Activated T-helper 1 cell treated with Interleukin-2 at 50 U/mL for 16 hours (primary cell): ENCODE results near the gene SAMD14.

ENCODE experiments used
- DNase-seq: peaks from one replicate; pipeline ENCODE4 v3.0.0-alpha.2; 2020; ENCODE audit warnings: low read depth

SAMD14 gene

DNA sequence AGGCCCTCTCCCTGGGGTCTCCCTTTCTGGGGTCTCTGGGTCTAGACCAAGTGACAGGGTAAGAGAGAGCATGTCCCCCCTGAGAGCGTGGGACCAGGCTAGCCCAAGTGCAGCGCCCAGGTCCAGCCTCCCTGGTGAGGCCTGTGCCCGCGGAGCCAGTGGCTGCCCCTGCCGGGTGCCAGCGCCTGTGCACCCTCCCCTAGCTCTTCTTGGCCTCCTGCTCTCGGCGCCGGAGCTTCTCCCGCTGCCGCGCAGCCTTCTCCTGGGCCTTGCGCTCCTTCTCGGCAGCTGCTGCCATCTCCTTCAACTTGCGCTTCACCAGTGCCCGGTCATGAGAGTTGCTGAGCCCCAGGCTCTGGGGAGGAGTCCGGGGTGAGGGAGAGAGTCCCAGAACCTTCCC is 17.3 kb downstream of the SAMD14 start:
- DNase-seq, result no peak

DNA sequence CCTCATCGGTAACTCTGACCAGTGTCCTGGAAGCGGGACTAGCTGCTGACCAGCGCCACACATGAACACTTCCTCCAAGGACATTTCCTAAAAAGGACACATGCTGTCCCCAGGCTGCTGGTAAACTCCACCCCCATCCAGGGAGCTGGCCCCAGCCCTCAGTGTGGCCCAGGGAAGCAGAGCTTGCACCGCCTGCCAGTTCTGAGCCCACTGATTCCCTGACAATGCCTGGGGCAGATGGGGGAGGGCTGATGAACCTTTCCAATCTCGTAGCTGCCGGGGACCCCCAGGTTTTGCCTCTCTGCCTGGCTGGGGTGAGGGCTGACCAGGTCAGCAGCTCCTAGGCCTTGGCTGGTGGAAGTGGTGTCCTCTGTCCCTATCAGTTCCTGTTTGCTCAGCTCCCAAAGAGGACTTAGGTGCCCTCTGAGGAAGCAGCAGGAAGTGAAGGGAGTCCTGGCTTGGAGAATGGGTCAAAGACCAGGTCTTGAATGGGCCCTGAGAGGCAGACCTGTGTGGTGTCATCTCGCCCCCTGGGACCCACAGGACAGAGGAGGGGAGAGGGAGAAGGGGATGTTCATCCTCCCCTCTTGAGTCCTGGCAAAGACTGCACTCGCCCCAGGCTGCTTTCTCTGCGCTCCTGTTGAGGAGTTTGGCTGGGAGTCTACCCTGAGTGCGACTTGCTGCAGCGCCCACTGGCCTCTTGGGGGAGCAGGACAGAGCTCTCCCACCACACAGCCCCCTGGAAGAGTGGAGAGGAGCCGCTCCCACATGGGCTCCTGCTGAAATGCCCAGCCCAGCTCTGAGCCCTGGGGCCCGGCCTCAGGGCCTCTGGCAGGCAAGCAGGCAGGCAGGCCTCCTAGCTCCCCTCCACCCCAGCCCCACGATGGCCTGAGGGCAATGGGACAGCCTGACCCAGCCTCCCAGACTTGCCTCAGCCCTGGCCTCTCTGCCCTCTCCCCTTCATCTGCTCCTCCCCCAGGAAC is 18.0 kb downstream of the SAMD14 start:
- DNase-seq, result no peak

DNA sequence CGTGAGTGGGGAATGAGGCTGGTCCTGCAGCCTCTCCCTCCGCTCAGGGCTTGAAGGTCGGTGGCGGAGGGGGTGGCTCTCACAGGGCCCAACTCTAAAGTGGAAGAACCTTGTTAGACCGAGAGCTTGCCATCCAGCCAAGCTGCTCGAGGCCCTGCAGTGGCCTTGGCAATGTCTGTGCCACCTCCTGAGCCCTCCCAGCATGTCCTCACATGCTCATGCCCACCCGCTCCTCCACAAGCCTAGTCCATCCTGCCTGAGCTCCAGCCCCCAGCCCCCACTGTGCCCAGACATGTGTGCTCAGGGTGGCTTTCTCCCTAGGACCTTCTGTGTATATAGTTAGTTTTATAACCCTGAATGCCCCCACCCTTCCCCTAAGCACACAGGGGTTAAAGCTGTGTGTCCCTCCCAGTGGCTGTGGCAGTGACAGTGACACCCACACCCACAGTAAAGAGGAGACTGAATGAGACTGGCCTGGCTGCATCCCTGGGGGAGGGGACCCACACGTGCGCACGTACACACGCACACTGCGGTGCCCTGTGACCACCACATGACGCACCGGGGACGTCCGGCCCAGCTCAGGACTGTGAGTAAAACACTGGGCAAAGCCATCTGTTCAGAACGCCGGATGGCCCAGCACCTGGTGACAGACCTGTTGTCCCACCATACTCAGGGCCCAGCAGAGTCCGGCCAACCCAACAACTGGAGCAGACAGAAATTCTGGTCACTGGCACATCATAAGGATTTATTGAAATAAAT is 19.2 kb downstream of the SAMD14 start:
- no peak for DNase-seq

DNA sequence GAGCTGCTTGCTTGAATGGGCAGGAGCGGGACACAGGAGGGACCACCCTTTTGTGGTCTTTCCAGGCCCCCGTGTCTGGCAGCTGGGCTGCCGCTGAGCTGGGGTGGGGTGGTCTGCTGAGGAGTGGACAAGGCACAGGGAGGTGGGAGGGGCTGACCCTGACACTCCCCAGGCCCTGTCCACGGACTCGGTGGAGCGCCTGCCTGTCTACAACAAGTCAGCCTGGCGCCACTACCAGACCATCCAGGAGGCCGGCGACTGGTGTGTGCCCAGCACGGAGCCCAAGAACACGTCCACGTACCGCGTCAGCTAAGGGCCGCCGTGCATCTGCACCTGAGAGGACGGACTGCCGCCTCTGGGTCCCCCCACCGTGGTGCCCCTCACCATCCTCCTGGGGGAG is 20.2 kb downstream of the SAMD14 start:
- DNase-seq, result no peak

DNA sequence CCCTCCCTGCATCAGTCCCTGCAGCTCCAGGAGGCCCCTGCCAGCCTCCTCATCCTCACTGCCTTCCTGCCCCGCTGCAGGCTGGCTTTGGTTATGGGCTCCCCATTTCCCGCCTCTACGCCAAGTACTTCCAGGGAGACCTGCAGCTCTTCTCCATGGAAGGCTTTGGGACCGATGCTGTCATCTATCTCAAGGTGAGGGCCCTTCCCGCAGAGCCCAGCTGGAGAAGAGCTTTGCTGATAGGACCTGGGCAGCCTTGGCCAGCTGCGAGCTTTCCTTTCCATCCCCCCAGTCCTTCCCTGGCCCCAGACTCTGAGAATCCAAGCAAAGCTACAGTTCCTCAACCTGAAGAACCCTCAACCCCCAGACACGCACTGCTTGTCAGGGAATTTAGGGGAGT is 20.8 kb downstream of the SAMD14 start:
- DNase-seq, result no peak

DNA sequence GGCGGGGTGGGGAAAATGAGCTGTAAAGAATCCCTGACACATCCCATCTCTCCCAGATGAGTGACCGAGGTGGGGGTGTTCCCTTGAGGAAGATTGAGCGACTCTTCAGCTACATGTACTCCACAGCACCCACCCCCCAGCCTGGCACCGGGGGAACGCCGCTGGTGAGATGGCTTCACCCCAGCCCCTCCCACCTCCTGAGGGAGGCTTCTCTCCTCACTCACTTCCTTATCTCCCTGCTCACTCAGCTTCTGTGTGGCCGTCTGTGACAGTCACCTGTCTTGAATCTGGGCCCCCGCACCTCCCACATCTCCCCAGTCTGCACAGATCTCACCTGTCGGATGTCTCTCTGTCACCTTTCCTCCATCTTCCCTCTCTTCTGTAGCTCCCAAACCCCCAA is 21.4 kb downstream of the SAMD14 start:
- DNase-seq, result no peak

DNA sequence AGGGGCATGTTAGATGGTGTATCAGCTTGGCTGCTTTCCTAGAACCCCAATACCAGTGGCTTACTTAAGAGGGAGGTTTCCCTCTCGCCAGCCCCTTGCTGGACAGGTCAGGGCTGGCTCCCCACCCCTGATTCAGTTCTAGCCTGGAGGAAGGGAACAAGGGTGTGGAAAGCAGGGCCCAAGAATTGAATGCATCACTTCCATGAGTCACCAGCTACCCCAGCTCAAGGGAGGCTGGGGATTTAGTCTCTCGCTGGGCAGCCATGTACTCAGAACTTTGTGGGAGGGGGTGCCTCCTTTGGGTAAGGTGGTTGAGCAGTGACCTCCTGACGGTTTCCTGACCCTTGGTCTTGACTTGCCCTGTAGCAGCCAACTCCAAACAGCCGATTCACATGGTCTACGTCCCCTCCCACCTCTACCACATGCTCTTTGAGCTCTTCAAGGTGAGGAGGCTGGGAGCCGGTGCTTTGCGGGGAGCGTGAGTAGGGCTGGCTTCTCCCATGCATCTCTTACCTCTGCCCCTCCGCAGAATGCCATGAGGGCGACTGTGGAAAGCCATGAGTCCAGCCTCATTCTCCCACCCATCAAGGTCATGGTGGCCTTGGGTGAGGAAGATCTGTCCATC is 22.1 kb downstream of the SAMD14 start:
- no peak for DNase-seq

DNA sequence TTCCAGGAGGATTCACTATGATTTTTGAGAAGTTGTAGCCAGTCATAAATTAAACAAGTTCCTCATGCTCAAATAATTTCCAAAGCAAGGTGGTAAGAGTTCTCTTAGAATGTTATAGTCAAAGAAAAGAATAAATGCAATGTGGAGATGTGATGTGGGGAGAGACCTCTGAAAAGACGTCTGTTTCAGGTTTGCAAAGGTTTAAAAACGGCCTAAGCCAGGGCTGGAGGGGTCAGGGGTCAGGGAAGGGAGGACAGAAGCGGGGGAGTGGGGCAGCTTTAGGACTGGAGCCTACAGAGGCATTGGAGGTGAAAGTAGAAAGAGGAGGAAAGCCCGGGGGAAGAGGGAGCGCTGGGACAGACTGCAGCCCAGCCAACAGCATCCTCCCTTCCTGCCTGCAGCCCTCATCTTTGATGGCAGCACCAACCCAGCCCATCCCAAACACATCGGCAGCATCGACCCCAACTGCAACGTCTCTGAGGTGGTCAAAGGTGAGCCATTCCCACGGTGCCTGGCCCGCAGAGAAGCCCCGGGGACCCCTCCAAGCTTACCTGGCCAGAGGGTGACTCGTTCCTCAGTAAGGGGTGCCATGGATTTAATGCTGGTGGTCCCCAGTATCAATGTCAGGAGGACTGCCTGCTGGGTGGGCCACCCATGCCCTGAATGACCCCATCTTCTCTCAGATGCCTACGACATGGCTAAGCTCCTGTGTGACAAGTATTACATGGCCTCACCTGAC is 23.4 kb downstream of the SAMD14 start:
- no peak for DNase-seq

DNA sequence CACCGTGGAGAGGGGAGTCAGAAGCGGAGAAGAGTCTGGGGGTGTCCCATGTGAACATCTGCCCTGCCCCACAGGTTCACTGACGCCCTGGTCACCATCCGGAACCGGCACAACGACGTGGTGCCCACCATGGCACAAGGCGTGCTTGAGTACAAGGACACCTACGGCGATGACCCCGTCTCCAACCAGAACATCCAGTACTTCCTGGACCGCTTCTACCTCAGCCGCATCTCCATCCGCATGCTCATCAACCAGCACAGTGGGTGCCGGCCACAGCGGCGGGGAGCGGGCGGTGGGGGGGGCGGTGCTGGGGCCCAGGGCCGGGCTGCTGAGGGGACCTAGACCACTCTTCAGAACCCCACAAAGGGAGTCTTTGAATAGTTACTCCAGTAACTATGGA is 24.1 kb downstream of the SAMD14 start:
- no peak for DNase-seq

DNA sequence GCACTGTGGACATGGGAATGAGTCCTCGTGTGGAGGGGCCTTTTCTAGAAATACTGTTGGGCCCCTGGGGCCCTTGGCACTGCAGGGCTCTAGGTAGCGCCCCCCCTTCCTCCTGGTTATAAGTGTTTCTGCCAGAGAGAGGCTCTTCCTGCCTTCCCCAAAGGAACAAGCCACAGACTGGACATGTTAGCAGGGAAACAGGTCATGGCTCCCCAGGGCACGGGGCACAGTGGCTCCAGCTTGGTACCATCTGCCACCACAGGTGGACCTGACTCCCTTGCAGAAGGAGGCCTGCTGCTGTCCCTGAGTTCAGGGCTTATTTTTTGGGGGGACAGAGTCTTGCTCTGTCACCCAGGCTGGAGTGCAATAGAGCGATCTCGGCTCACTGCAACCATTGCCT is 26.0 kb downstream of the SAMD14 start:
- DNase-seq, result no peak

DNA sequence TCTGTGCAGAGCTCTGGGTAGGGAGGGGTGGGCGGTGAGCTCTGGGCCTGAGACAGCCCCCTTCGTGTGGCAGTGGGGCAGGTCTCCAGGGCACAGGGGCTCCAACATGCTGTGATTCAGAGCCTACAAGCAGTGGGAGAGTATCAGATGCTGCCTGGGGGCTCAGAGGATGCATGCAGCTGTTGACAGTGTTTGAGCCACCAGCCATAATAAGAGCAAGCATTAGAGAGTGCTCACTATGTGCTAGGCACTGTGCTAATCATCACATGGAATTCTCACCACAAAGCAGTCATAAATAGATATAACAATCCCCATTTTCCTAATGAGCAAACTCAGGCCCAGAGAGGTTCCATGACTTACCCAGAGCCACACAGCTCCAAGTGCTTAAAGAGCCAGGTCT is 26.7 kb downstream of the SAMD14 start:
- DNase-seq, result no peak

DNA sequence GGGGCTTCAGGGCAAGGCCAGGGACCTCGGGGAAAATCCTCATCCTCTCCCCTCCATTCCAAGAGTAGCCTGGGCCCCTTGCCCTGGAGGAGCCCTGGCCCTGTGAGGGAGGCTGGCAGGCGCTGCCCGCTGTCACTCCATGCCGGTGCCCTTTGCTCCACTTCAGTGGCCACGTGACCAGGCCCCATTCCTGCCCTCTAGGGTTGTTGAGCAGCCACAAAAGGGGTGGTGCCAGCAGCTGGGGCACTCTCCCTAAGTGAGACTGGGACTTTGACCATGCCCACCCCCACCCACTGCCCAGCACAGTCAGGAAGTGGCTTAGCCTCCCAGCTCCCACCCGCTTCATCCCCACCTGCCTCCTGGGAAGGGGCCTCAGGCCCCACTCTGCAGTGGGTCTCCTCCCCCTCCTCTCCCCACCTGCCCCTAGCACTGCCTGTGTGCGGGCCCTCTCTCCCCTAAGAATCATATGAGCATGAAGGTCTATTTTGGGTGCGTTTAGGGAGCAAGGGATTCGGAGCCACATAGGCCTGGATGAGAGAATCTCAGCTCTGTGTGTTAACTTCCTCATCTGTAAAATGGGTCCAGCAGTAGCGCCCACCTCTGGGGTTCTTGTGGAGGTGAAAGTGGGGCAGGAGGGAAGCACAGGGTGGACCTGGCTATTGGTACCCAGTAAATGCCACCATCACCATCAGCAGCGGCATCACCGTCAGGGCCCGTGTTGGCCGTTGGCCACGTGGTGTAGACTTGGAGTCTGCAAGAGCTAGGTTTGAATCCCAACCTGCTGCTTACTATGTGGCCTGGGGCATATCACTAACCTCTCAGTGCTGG is 27.6 kb downstream of the SAMD14 start:
- no peak for DNase-seq

DNA sequence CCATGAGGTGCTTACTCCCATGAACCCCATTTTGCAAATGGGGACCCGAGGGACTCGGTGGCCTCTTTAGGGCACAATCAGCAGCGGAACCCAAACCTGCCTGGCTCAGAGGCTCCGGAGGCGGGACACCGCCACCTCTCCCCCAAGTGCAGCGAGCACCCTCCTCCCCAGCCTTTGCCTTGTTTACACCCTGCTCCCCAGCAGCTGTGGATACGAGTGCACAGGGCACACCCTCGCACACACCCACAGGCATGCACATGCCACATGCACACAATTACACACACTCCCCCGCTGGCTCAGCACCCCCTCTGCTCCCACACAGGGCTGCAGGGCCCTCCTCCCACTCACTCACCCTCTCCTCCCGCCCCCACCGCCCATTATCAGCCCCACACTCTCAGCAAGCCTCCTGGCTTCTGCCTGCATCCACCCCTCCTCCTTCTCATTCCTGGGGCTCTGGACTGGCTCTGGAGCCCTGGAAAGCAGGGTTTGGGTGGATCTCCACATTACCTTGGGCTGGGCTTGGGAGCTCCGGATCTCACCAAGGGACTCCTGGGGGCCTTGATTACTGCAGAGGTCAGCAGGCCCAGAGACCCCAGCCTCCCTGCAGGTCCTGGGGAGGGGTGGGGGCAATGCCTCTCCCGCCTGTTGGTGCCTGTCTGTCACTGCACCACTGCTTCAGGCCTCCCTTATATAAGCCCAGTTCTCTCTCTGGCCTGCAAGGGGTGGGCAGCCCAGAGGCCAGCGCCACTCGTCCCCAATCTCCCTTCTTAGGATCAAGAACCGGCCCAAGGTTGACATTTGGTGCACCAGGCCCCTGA is 28.4 kb downstream of the SAMD14 start:
- no peak for DNase-seq

DNA sequence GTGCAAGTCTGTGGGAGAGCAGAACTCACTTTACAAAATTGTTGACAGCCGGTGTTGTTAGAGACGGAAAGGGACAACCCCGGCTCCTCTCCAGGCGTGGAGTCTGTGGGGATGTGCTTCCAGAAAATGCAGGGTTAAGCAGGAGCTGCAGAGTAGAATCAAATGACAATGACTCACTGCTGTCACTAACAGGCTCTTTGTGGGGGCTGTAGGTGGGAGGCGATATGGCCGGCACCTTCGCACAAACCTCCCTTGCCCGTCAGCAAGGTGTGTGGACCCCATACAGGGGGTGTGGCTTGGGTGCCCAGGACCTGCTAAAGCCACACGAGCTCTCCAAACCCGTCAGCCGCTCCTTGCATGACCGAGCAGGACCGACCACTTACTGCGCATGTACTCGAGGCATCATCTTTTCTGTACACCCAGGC is 29.0 kb downstream of the SAMD14 start:
- DNase-seq, result no peak

DNA sequence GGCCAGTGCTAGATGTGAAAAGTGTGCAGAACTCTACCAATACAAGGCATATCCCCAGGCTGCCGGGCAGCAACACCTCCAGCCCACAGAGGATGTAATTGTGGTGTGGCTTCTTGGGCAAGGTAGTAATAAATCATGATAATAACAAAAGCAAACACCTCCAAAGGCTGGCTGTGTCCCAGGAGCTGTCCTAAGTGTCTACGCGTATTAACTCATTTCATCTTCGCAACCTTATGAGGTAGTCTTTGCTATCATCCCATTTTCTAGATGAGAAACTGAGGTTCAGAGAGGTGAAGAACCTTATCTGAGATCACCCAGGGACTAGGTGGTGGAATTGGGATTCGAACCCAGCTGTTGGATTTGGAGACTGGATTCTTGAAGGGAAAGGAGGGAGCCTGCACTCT is 29.5 kb downstream of the SAMD14 start:
- no peak for DNase-seq

DNA sequence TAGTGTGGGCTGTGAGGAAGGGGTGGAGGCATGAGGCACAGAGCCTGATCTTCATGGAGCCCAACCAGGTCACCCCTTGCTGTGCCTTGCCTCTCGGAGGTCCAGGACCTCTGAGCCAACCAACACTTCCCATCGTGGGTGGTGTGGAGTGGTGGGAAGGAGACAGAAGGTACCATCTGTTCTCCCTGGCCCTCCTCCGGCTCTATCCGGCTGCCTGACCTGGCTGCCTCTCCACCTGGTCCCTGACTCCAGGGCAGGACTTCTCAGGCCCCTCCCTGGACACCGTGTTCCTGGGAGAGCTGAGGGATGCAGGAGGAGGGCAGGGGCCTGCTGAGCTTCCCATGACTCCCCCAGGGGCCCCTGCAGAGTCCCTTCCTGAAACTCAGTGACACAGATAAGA is 31.0 kb downstream of the SAMD14 start:
- no peak for DNase-seq

DNA sequence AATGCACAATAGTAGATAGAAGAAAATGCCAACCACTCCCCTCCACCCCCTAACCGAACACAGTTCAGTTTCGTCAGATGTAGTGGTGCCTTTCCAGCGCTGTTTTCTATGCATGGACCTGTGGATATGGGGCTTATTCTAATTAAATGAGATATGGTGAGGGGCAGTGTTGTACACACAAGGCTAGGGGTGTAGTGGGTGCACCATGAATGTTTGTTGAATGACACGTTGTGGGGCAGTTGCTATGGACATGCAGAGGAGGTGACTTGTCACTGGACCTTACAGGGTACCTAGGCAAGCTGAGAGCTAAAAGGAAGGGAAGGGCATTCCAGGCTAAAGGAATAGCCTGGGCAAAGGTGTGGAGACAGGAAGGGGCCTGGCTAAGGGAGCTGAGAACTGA is 31.4 kb downstream of the SAMD14 start:
- DNase-seq, result no peak

DNA sequence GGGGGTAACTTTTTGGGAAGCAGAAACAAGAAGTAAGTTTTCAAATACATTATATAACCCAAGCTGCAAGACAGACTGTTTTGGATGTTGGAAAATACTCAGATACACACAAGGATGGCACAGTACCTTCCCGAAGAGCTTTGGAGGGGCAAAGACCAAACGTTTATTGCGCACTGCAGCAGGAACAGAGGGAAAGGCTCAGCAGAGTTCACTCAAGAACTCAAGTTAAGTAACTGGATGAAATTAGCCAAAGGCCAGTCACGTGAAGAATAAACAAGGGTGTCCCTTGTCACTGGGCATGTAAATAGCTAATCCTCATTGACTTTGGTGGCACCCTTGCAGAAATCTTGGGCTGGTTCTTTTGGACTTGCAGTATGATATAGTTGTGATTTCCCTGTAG is 32.0 kb downstream of the SAMD14 start:
- DNase-seq, result no peak

DNA sequence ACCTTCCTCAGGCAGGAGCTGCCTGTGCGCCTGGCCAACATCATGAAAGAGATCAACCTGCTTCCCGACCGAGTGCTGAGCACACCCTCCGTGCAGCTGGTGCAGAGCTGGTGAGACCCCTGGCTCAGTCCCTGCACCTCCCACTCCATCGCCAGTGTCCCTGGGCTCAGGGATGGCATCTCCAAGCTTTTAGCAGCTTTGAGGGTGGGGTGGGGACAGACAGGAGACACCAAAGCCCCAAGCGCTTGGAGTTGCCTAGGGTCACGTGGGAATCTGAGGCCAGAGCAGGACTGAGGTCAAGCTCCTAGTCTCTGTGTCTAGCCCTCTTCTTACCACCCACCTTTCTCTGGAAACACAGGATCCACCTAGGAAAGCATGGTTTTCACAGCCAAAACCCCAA is 32.5 kb downstream of the SAMD14 start:
- DNase-seq, result no peak

DNA sequence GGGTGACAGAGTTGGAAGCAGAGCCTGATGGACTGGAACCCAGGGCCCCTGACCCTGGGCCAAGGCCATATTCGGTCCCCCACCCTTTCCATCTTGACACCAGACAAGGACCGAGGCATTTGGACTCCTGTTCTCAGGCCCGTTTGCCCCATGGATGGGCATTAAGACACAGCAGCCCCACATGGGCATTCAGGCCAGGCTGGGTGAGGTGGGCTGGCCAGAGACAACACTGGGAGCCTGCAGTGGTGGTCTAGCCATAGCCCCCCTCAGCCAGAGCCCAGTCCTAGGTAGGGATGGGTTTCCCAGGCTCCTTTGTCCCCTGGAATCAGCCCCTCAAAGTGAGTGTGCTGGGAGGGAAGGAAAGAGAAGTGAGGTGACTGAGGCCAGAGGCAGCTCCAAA is 33.2 kb downstream of the SAMD14 start:
- DNase-seq, result no peak
